GM23338 (cell line): ENCODE data around the gene PMIS2.

Experiments
- CREB1 ChIP-seq: fragments of 250-450 bp; sonication (Bioruptor Pico); IDR thresholded peaks from 2 replicates; pipeline ENCODE4 v1.5.0; 2020; ENCODE audit warnings: low read depth, mild to moderate bottlenecking, moderate library complexity
- EZH2 ChIP-seq: fragments of 200-600 bp; sonication (generic); IDR thresholded peaks from one replicate; pipeline ENCODE4 v1.8.0; 2017; ENCODE audit warnings: antibody characterized with exemption, mild to moderate bottlenecking, low read depth; ENCODE audit not compliant: unreplicated experiment
- EZH2phosphoT487 ChIP-seq: fragments of 200-600 bp; sonication (generic); IDR thresholded peaks from one replicate; pipeline ENCODE4 v1.8.1; 2018; ENCODE audit warnings: antibody characterized with exemption; ENCODE audit not compliant: unreplicated experiment
- POLR2AphosphoS5 ChIP-seq: IDR thresholded peaks from 2 replicates; pipeline ENCODE4 v1.6.1; 2016; ENCODE audit warnings: antibody characterized with exemption, low read depth
- STAT1 ChIP-seq: IDR thresholded peaks from one replicate; pipeline ENCODE4 v1.6.1; 2016; ENCODE audit warnings: antibody characterized with exemption; ENCODE audit not compliant: unreplicated experiment
- ZNF114 ChIP-seq: fragments of 250-450 bp; sonication (Bioruptor Pico); IDR thresholded peaks from 2 replicates; pipeline ENCODE4 v1.5.0; 2020; ENCODE audit warnings: mild to moderate bottlenecking, moderate library complexity
- TF ChIP-seq, protein P1 (sequence below), 2 experiments: fragments of 200-600 bp in 1 of 2; sonication (generic) in 1 of 2; conservative IDR thresholded peaks; 2 replicates each; pipeline versions ENCODE4 v1.5.1 to v1.6.1; 2016 to 2017; ENCODE audit warnings: antibody characterized with exemption in 2 of 2, low read depth in 2 of 2, mild to moderate bottlenecking in 2 of 2, moderate library complexity in 1 of 2
- TF ChIP-seq, protein P2 (sequence below): IDR thresholded peaks from one replicate; pipeline ENCODE4 v1.6.1; 2018; ENCODE audit warnings: antibody characterized with exemption; ENCODE audit not compliant: unreplicated experiment

DNA sequence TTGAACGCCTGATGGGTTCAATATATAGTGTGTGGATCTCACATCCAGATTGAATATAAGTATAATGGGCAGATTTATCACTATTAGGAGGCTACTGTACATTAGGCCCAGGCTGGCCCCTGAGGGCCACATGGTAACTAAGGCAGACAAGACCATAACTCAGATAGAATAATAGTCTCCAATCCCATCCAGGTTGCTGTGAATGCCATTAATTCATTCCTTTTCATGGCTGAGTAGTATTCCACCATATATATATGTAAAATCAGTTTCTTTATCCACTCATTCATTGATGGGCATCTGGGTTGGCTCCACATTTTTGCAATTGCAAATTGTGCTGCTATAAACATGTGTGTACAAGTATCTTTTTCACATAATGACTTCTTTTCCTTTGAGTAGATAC is 8.1 kb upstream of the PMIS2 start:
- no peak for TF ChIP-seq EZH2phosphoT487
- TF ChIP-seq POLR2AphosphoS5, result no peak
- TF ChIP-seq, protein P1, sequence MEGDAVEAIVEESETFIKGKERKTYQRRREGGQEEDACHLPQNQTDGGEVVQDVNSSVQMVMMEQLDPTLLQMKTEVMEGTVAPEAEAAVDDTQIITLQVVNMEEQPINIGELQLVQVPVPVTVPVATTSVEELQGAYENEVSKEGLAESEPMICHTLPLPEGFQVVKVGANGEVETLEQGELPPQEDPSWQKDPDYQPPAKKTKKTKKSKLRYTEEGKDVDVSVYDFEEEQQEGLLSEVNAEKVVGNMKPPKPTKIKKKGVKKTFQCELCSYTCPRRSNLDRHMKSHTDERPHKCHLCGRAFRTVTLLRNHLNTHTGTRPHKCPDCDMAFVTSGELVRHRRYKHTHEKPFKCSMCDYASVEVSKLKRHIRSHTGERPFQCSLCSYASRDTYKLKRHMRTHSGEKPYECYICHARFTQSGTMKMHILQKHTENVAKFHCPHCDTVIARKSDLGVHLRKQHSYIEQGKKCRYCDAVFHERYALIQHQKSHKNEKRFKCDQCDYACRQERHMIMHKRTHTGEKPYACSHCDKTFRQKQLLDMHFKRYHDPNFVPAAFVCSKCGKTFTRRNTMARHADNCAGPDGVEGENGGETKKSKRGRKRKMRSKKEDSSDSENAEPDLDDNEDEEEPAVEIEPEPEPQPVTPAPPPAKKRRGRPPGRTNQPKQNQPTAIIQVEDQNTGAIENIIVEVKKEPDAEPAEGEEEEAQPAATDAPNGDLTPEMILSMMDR (conservative IDR thresholded peaks at IDR 0.05; ENCODE audit: low read depth in 2 of 2), result no peak
- no peak for TF ChIP-seq EZH2
- TF ChIP-seq ZNF114, result no peak
- TF ChIP-seq, protein P2, sequence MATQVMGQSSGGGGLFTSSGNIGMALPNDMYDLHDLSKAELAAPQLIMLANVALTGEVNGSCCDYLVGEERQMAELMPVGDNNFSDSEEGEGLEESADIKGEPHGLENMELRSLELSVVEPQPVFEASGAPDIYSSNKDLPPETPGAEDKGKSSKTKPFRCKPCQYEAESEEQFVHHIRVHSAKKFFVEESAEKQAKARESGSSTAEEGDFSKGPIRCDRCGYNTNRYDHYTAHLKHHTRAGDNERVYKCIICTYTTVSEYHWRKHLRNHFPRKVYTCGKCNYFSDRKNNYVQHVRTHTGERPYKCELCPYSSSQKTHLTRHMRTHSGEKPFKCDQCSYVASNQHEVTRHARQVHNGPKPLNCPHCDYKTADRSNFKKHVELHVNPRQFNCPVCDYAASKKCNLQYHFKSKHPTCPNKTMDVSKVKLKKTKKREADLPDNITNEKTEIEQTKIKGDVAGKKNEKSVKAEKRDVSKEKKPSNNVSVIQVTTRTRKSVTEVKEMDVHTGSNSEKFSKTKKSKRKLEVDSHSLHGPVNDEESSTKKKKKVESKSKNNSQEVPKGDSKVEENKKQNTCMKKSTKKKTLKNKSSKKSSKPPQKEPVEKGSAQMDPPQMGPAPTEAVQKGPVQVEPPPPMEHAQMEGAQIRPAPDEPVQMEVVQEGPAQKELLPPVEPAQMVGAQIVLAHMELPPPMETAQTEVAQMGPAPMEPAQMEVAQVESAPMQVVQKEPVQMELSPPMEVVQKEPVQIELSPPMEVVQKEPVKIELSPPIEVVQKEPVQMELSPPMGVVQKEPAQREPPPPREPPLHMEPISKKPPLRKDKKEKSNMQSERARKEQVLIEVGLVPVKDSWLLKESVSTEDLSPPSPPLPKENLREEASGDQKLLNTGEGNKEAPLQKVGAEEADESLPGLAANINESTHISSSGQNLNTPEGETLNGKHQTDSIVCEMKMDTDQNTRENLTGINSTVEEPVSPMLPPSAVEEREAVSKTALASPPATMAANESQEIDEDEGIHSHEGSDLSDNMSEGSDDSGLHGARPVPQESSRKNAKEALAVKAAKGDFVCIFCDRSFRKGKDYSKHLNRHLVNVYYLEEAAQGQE, result no peak
- no peak for TF ChIP-seq CREB1
- TF ChIP-seq STAT1, result no peak
